Stimulated activated CD8-positive, alpha-beta memory T cell treated with anti-CD3 and anti-CD28 coated beads, Interleukin-4, amount 100 ng/mL, for 4 hours (primary cell): ENCODE measurements around the gene LGALS4.
"Not testable (repeated sequence)": the region's sequence is repeated elsewhere in the genome, so short reads cannot be mapped to it uniquely, and the experiment has no call there.

Source experiments
- DNase-seq, 2 donors: peaks; one replicate each; pipeline ENCODE4 v3.0.0-alpha.2; 2020; ENCODE audit warnings: low read depth in 2 of 2, low spot score in 1 of 2

The LGALS4 gene

GRCh38 chr19:38812841-38813320, at the start of gene LGALS4:
Gene LGALS4, minus strand, starts transcription at chr19:38812945. Its CDS starts 59 bp downstream, at chr19:38812886.
- DNase-seq = no peak

DNA sequence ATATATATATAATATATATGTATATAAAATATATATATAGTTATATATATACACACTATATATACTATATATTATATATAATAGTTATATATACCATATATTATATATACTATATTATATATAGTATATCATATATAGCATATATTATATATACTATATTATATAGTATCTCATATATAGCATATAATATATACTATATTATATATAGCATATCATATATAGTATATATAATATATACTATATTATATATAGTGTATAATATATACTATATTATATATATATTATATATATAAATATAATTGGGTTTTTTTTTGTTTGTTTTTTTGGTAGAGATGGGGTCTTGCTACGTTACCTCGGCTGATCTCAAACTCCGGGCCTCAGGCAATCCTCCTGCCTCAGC, 48.6 kb upstream of the LGALS4 start:
- no peak for DNase-seq

DNA sequence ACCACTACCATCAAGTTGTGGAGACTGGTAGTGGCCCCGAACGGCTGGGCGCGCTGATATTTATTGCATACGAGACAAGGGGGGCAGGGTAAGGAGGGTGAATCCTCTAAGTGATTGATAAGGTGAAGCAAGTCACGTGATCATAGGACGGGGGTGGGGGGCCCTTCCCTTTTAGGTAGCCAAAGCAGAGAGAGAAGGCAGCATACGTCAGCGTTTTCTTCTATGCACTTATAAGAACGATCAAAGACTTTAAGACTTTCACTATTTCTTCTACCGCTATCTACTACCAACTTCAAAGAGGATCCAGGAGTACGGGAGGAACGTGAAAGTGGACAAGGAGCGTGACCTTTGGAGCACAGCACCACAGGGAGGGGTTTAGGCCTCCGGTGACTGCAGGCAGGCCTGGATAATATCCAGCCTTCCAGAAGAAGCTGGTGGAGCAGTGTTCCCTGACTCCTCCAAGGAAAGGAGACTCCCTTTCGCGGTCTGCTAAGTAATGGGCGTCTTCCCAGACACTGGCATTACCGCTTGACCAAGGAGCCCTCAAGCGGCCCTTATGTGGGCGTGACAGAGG, 47.0 kb upstream of the LGALS4 start:
- DNase-seq = not testable (repeated sequence)

- DNase-seq = no peak
Measured at GRCh38 chr19:38856813-38857212, 44.1 kb upstream of the LGALS4 start.

GRCh38 chr19:38855751-38856150, 43.0 kb upstream of the LGALS4 start:
- not testable (repeated sequence) for DNase-seq

GRCh38 chr19:38854961-38855360, 42.2 kb upstream of the LGALS4 start:
- not testable (repeated sequence) for DNase-seq

- no peak for DNase-seq
Measured at GRCh38 chr19:38853214-38853613, 40.5 kb upstream of the LGALS4 start.

- DNase-seq = peak in 1 of 2 donors; percentile 22
Measured at GRCh38 chr19:38852231-38853044, 39.7 kb upstream of the LGALS4 start.

DNA sequence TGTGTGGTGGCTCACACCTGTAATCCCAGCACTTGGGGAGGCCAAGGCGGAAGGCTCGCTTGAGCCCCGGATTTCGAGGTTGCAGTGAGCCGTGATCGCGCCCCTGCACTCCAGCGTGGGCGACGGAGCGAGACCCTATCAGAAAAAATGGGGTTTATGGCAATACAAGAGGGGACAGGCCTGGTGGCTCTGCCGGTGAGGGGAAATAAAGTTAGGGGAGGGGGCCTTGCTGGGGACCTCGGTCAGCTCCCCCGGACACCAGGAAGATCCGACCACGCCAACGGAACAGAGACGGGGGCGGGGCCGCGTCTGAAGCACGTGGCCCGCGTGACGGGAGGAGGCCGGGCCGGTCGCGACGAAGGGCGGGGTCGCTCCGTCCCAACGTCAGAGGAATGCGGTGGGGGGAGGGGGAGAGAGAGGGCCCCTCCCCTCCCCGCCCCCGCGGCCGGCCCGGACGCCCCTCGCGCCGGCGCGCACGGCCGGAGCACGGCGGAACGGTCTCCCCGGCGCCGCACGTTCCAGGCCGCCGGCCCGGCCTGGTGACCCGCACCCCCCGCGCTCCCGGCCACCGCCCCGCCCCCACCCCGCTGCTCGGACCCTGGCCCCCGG, 39.0 kb upstream of the LGALS4 start:
- peak; percentile 70 to 81 for DNase-seq

DNA sequence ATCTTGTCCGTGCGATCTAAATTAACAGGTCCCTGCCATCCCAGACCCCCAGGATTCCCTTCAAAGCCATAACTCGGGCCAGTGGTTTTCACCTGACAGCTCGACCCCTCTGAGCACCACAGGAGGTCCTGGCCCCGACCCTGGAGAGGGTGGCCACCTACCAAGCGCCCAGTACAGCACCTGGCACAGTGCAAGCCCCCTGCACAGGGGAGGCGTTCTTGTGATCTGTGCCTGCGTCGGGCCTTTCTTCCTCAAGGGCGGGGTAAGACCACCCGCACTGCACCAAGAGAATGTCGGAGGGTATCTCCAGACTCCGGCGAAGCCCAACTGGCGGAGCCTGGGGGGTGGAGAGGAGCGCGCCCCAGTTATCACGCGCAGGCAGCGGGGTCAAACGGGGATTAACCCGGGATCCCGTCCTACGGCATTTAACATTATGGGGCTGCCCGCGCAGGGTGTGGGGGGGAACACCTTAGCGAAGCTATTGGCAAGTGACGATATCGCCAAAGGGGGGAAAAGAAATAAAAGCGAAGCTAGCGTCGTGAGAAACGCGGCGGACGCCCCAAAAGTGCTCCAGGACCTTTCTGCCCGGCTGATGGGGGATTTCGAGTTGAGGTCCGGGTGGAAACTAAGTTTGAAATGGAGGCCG, 38.4 kb upstream of the LGALS4 start:
- peak in 1 of 2 donors; percentile 20 for DNase-seq

DNA sequence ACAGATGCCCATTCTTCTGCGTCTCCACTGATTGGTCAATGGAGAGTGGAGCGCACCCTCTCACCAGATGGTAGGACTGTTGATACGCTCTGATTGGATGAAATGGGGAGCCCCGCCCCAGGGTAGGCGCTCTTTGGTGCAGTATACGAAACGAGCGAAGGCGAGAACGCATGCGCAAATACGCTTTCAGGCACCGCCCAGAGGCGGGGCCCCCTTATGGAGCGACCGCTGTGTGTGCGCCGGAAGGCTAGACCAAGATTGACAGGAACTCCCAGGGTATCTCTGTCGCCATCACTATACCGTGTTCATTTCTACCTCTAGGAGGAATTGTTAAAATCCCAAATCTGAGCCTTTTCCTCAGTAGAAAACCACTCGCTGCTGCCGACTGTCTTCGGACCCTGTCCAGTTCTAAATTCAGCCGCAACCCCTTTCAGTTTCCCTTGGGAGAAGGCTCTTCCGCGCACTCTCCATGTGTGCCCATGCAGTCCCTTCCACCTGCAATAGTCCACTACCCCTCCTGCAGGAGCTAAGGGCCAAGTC, 37.8 kb upstream of the LGALS4 start:
- peak in 1 of 2 donors; percentile 94 for DNase-seq

DNA sequence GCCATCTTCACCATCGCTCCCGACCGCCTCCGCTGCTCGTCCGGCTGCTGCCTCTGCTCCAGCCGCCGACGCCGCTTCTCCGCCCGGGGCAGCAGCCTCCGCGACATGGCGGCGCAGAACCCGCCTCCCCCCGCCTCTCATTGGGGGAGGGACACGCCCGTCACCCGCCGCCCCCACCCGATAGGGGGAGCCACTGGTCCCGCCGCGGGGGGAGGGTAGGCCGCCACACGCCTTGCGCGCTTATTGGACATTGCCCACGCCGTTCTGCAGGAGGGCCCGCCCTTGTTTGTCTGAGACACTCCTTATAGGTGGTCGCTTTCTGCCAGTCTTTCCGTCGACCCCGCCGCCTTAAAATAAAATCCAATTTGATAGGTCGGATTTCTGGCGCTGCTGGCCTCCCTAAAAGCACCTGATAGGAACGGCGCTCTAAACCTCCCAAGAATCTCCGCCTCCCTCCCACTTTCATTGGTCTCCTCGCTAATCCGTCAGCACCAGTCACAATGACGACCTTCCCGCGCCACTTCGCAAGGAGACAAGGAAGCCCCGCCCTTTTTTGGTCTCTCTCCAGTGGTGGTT, 37.2 kb upstream of the LGALS4 start, which contains the start of gene HNRNPL:
TSS of gene HNRNPL (minus strand) at position 127 of the 576 bp plus-strand sequence. CDS start at position 107, 20 bp downstream.
- DNase-seq = peak; percentile 98 to 99

GRCh38 chr19:38849147-38849859, 36.6 kb upstream of the LGALS4 start:
- DNase-seq = peak; percentile 95 to 98

DNA sequence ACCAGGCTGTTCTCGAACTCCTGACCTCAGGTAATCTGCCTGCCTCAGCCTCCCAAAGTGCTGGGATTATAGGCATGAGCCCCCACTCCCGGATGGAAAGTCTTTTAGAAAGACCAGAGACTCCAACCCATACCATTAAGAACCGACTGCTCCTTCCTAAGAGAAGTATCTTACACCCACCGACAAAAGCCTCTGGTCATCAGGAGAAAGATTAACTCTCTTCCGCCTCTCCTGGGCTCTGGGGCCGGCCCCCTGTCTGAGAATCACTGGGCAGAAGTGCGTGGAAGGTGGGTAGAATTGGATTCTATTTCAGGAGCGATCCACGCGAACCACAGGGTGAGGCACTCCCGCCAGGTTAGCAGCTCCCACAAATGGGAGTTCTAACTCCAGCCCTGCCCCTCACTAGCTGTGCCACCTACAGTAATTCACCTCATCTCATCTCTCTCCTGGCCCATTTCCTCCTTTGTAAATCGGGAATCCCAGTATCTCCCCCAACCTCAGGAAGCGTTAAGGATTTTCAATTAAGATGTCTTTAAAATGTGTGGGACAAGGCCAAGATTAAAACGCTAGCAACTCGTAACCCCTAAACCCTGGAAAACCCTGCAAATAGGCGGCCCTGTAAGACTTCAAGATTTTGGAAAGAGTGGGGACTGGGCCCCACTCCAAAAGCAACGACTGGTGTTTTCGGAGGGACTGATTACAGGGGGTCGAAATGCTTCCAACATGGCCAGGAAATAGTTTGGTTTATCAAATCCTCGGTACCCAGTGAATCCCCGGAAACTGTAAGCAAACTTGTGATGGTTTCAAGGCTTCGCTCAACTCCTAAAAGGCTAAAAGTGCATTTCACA, 35.8 kb upstream of the LGALS4 start:
- no peak for DNase-seq

DNA sequence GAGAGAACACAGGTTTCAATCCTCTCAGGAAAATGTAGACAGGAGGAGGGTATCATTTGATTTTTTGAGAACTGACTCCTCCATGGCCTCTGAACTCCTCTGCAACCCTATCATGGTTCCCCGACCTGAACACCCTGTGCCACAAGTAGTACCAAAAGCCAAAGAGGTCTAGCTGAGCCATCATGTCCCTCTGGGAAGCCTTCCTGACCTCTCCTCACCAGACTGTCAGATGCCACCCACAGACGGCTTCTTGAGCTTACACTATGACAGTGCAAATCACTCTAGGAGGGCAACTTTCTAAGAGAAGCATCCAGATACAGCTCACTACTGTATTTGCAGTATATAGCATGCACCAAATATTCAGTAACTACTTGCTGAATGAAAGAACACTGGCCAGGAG, 33.4 kb upstream of the LGALS4 start:
- DNase-seq = no peak

DNA sequence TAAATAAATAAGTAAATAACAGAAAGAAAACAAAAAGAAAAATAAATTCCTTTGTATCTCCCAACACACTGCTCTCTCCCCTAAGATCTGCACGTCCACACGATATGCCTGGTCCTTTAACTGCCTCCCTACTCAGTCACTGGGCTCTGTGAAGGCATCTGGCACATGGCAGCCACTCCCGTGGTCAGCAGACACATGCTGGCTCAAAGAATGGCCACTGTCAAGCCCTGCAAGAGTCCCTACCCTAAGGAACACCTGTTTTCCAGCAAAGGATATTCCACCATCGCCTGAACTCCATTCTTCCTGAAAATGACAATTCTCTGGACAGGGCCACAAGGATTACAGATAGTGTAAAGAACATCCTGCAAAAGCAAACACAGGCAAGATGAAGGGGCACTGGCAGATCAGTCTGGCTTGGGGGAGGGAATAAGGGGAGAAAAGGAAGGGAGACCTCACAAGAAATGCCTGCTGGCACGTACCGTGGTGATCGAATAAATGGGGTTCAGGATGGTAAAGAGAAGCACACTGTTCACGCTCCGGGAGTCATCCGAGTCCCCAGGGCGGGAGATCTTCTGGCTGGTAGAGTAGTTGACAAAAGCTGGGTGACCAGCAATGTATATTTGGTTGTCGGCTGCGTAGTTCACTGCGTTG, 32.8 kb upstream of the LGALS4 start:
- DNase-seq = no peak

GRCh38 chr19:38844093-38844686, 31.4 kb upstream of the LGALS4 start:
- DNase-seq = no peak

DNA sequence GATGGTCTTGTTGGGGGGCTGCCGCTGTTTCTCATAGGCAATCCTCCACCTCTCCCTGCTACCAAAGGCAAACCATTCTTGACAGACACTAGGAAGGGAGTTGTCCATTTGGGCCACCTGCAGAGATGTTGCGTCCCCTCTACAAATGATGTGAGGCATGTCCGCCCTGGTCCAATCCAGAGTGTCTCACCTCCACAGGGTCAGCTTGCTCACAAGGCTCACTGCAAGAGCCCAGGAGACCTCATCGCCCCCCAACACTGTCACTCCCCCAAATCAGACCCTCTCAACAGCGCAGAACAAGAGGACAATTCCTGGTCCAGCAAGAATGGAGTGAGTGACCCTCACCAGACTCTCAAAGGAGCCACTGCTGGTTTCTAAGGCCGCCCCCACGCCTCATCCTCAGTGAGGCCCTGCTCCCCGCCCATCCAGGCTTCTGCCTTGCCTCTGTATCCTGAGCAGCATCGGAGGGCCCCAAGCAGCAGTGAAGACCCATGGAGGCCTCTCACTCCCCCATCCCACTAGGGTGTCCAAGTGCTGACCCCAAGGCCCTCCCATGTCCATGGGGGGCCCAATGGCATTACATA, 30.5 kb upstream of the LGALS4 start:
- DNase-seq = no peak
